IMR-90 (cell line): ENCODE results near the gene AMN. TPM values are rescaled to one million over a fixed set of nuclear protein-coding genes. Genes with fewer than 3 reads are reported as not detected.

ENCODE experiments used
- ATAC-seq: fragments of 200-7000 bp; cut with Tn5 transposase; 2 replicates; pipeline ENCODE4 v1.9.1; 2020; ENCODE audit warnings: low read depth, mild to moderate bottlenecking, moderate library complexity
- BruUV-seq: library from RNA; stranded (reverse); fragments of 400-500 nt; replicated peaks from 2 replicates; lab custom pipeline; 2021; lab: Mats Ljungman, UMichigan
- CTCF ChIA-PET: fragments of 300-600 bp; formaldehyde crosslinking; extraction: SDS; loops from one replicate; lab custom pipeline; 2021; ENCODE audit warnings: antibody characterized with exemption; lab: Yijun Ruan, JAX
- POLR2A ChIA-PET: fragments of 300-600 bp; sonication (Branson Sonifier 250); formaldehyde crosslinking; loops from one replicate; lab custom pipeline; 2022; ENCODE audit warnings: antibody characterized with exemption; ENCODE audit not compliant: unreplicated experiment; lab: Charles Lee
- DNase-seq: peaks from one replicate; pipeline ENCODE4 v3.0.0; 2013
- H2AFZ ChIP-seq: replicated peaks from 2 replicates; pipeline ENCODE3; 2013; ENCODE audit warnings: low read length, mild to moderate bottlenecking; ENCODE audit not compliant: poor library complexity
- H2AK5ac ChIP-seq: 2 replicates; pipeline ENCODE4 v1.6.1; 2013; ENCODE audit warnings: low read depth, low read length, inconsistent platforms
- H2AK9ac ChIP-seq: replicated peaks from 2 replicates; pipeline ENCODE3; 2013; ENCODE audit warnings: mild to moderate bottlenecking, low read depth, low read length, moderate library complexity; ENCODE audit not compliant: poor library complexity
- H2BK120ac ChIP-seq: 2 replicates; pipeline ENCODE4 v1.6.1; 2013; ENCODE audit warnings: low read depth, low read length, inconsistent platforms
- H2BK15ac ChIP-seq: 3 replicates; pipeline ENCODE4 v1.6.1; 2013; ENCODE audit warnings: low read depth, low read length, inconsistent platforms
- H2BK20ac ChIP-seq: 2 replicates; pipeline ENCODE4 v1.6.1; 2013; ENCODE audit warnings: low read depth, mild to moderate bottlenecking, inconsistent platforms, low read length, moderate library complexity
- H2BK5ac ChIP-seq: 2 replicates; pipeline ENCODE4 v1.6.1; 2013; ENCODE audit warnings: mild to moderate bottlenecking, low read depth, low read length, inconsistent platforms; ENCODE audit not compliant: poor library complexity, severe bottlenecking
- H3K14ac ChIP-seq: replicated peaks from 2 replicates; pipeline ENCODE4 v1.6.1; 2013; ENCODE audit warnings: low read depth, low read length, inconsistent platforms
- H3K18ac ChIP-seq: 2 replicates; pipeline ENCODE4 v1.6.1; 2013; ENCODE audit warnings: low read depth, low read length, control low read depth
- H3K23ac ChIP-seq: 2 replicates; pipeline ENCODE4 v1.6.1; 2013; ENCODE audit warnings: low read depth, low read length, inconsistent platforms
- H3K27ac ChIP-seq: 2 replicates; pipeline ENCODE4 v1.5.1; 2013; ENCODE audit warnings: mild to moderate bottlenecking, control low read depth, low read length; ENCODE audit not compliant: insufficient read depth
- H3K27me3 ChIP-seq: 2 replicates; pipeline ENCODE4 v1.6.1; 2013; ENCODE audit warnings: low read length; ENCODE audit not compliant: control insufficient read depth, insufficient read depth
- H3K36me3 ChIP-seq: 2 replicates; pipeline ENCODE4 v1.6.1; 2013; ENCODE audit warnings: low read length, mixed read lengths; ENCODE audit not compliant: control insufficient read depth, insufficient read depth
- H3K4ac ChIP-seq: 2 replicates; pipeline ENCODE4 v1.6.1; 2013; ENCODE audit warnings: low read depth, low read length, inconsistent platforms
- H3K4me1 ChIP-seq: 2 replicates; pipeline ENCODE4 v1.6.1; 2013; ENCODE audit warnings: low read length, mixed read lengths; ENCODE audit not compliant: control insufficient read depth, insufficient read depth
- H3K4me2 ChIP-seq: 2 replicates; pipeline ENCODE4 v1.6.1; 2013; ENCODE audit warnings: low read depth, mild to moderate bottlenecking, control low read depth, low read length, moderate library complexity
- H3K4me3 ChIP-seq: 2 replicates; pipeline ENCODE4 v1.5.1; 2013; ENCODE audit warnings: low read depth, mild to moderate bottlenecking, control low read depth, low read length, moderate library complexity; ENCODE audit not compliant: insufficient read depth
- H3K56ac ChIP-seq: 2 replicates; pipeline ENCODE4 v1.6.1; 2013; ENCODE audit warnings: low read length, inconsistent platforms; ENCODE audit not compliant: insufficient read depth; ENCODE audit errors: extremely low read depth
- H3K79me1 ChIP-seq, 2 experiments: 2 replicates each; pipeline ENCODE4 v1.6.1; 2013; ENCODE audit warnings: low read length in 2 of 2, inconsistent platforms in 1 of 2, low read depth in 1 of 2
- H3K9ac ChIP-seq: 2 replicates; pipeline ENCODE4 v1.6.1; 2013; ENCODE audit warnings: low read depth, low read length, control low read depth
- H3K9me1 ChIP-seq: 2 replicates; pipeline ENCODE4 v1.6.1; 2013; ENCODE audit warnings: low read length, inconsistent platforms; ENCODE audit not compliant: insufficient read depth
- H3K9me3 ChIP-seq: 2 replicates; pipeline ENCODE4 v1.6.1; 2013; ENCODE audit warnings: low read length; ENCODE audit not compliant: control insufficient read depth, insufficient read depth
- H4K20me1 ChIP-seq: 2 replicates; pipeline ENCODE4 v1.6.1; 2013; ENCODE audit warnings: low read length, inconsistent platforms; ENCODE audit not compliant: insufficient read depth
- H4K5ac ChIP-seq: 2 replicates; pipeline ENCODE4 v1.6.1; 2013; ENCODE audit warnings: mild to moderate bottlenecking, low read depth, low read length, control low read depth
- H4K8ac ChIP-seq, 2 experiments: 2 replicates each; pipeline ENCODE4 v1.6.1; 2013; ENCODE audit warnings: low read depth in 2 of 2, low read length in 2 of 2, control low read depth in 1 of 2, inconsistent platforms in 1 of 2
- H4K91ac ChIP-seq: 2 replicates; pipeline ENCODE4 v1.6.1; 2013; ENCODE audit warnings: low read depth, low read length, inconsistent platforms; ENCODE audit not compliant: insufficient read depth
- BHLHE40 ChIP-seq: fragments of 150-350 bp; IDR thresholded peaks from 2 replicates; pipeline ENCODE4 v1.6.1; 2016; ENCODE audit warnings: mild to moderate bottlenecking, low read depth, low read length
- CTCF ChIP-seq: conservative IDR thresholded peaks from 2 replicates; pipeline ENCODE4 v1.5.1; 2012; ENCODE audit warnings: mild to moderate bottlenecking, low read depth, low read length, improper control_type of control experiment
- FOS ChIP-seq: fragments of 150-350 bp; IDR thresholded peaks from 2 replicates; pipeline ENCODE4 v1.6.1; 2016; ENCODE audit warnings: low read depth, low read length
- MAFK ChIP-seq: IDR thresholded peaks from 2 replicates; pipeline ENCODE4 v1.6.1; 2012; ENCODE audit warnings: low read depth, low read length, improper control_type of control experiment
- MAZ ChIP-seq: IDR thresholded peaks from 2 replicates; pipeline ENCODE4 v1.6.1; 2012; ENCODE audit warnings: low read depth, mild to moderate bottlenecking, low read length, improper control_type of control experiment, moderate library complexity, borderline replicate concordance
- NFE2L2 ChIP-seq: fragments of 150-350 bp; IDR thresholded peaks from 2 replicates; pipeline ENCODE4 v1.6.1; 2016; ENCODE audit warnings: low read depth, mild to moderate bottlenecking, low read length
- RAD21 ChIP-seq: IDR thresholded peaks from 2 replicates; pipeline ENCODE4 v1.6.1; 2012; ENCODE audit warnings: low read length, improper control_type of control experiment
- RFX5 ChIP-seq: IDR thresholded peaks from 2 replicates; pipeline ENCODE4 v1.8.0; 2012; ENCODE audit warnings: low read depth, mild to moderate bottlenecking, low read length, moderate library complexity
- SMC3 ChIP-seq: fragments of 150-350 bp; IDR thresholded peaks from 2 replicates; pipeline ENCODE4 v1.6.1; 2016; ENCODE audit warnings: low read depth, mild to moderate bottlenecking, antibody characterized with exemption, low read length, moderate library complexity
- USF2 ChIP-seq: fragments of 150-350 bp; IDR thresholded peaks from 2 replicates; pipeline ENCODE4 v1.6.1; 2017; ENCODE audit warnings: mild to moderate bottlenecking, antibody characterized with exemption, low read length, low read depth
- WGBS, 2 experiments: methylation state at CpG; one replicate each; pipeline versions ENCODE4 v1.1.5 to v1.1.7; 2013; ENCODE audit warnings: missing lambda C conversion rate in 2 of 2; ENCODE audit not compliant: insufficient read length in 1 of 2; ENCODE audit errors: extremely low coverage in 2 of 2; 5-methylcytosine and 5-hydroxymethylcytosine counted together
- dilution Hi-C: fragments of 300-500 bp; cut with HindIII; formaldehyde crosslinking; loops from one replicate; pipeline ENCODE4 v1.14.3; 2018; ENCODE audit warnings: low sequenced_read_pairs; ENCODE audit not compliant: unreplicated experiment
- in situ Hi-C: fragments of 300-500 bp; cut with MboI; formaldehyde crosslinking; loops from 3 replicates; pipeline ENCODE4 v1.14.3; 2019; ENCODE audit warnings: low sequenced_read_pairs, inconsistent platforms, mixed read lengths
- intact Hi-C: fragments of 100-400 bp; cut with micrococcal nuclease; formaldehyde crosslinking; loops from 2 replicates; pipeline ENCODE4 v1.10.0; 2022
- polyA plus RNA-seq, 3 experiments: library from polyadenylated mRNA; depleted of rRNA; stranded (reverse); fragments of >200 nt; gene quantifications; 2 replicates each; pipeline ENCODE4 v1.2.3, GENCODE V29; 2012; ENCODE audit warnings: low replicate concordance in 1 of 3
- total RNA-seq: library from RNA; depleted of rRNA; stranded (reverse); fragments of >200 nt; gene quantifications from 2 replicates; pipeline ENCODE4 v1.2.3, GENCODE V29; 2012

Gene AMN
- total and polyA plus RNA-seq, 2 of the 4 experiments (the other 2 are of a cell fraction), result under 0.01 to 0.24 TPM

- no peak overlapping the region for H3K18ac ChIP-seq
- no peak overlapping the region for H2AFZ ChIP-seq
- no peak overlapping the region for H3K4ac ChIP-seq
- in situ Hi-C loops, result loop anchor here (10.0 kb wide), 1 partner anchor 113 kb away; no protein-coding TSS in a partner anchor
- H2AK9ac ChIP-seq, result no peak overlapping the region
- no peak overlapping the region for H4K91ac ChIP-seq
- H4K8ac ChIP-seq, result no peak overlapping the region
- DNase-seq, result no peak
- H3K9me1 ChIP-seq, result peaks cover 8% of the 10 kb centered on the region
- H4K20me1 ChIP-seq, result peaks cover 1% of the 10 kb centered on the region; the same call in 1 of the 2 replicates
- H3K27me3 ChIP-seq, result no peaks in the 10 kb centered on the region
- peaks cover 2% of the 10 kb centered on the region; the same call in 1 of the 2 replicates for H3K4me1 ChIP-seq
- H3K23ac ChIP-seq, result no peak overlapping the region
- H2BK120ac ChIP-seq, result no peak overlapping the region
- H2BK15ac ChIP-seq, result no peak overlapping the region
- intact Hi-C loops, result no loop called here
- no peak for TF ChIP-seq RAD21
- TF ChIP-seq MAZ, result no peak
- no peak for TF ChIP-seq MAFK
- TF ChIP-seq SMC3, result no peak
- TF ChIP-seq USF2, result no peak
- no peak for TF ChIP-seq BHLHE40
- no peak for TF ChIP-seq FOS
- no peak for TF ChIP-seq NFE2L2
- TF ChIP-seq CTCF, result no peak
- TF ChIP-seq RFX5, result no peak
- no peak overlapping the region for H2AK5ac ChIP-seq
- ChIA-PET CTCF (no interaction called here), POLR2A (no interaction called here)
- H3K56ac ChIP-seq, result no peak overlapping the region
- no peak overlapping the region for H3K9ac ChIP-seq
- H4K5ac ChIP-seq, result no peak overlapping the region
- H3K9me3 ChIP-seq, result no peaks in the 10 kb centered on the region
- H3K27ac ChIP-seq, result no peak overlapping the region
- no TSS peak for BruUV-seq
- H3K4me3 ChIP-seq, result no peak overlapping the region
- no peak overlapping the region for H2BK5ac ChIP-seq
- ATAC-seq, result no peak
- dilution Hi-C loops, result no loop called here
- peaks cover 0 to 8% of the 10 kb centered on the region in 2 experiments; a peak in 1 of 4 replicates for H3K79me1 ChIP-seq
- 94% methylated on average over 3 of the region's 6 CpGs; no CpG with 5 or more reads in 1 of the 2 experiments for WGBS, 2 experiments
- H3K36me3 ChIP-seq, result peaks cover 24% of the 10 kb centered on the region
- no peak overlapping the region for H3K14ac ChIP-seq
- H2BK20ac ChIP-seq, result no peak overlapping the region
- no peak overlapping the region for H3K4me2 ChIP-seq
These were observed 24.2 kb upstream of the AMN start for GRCh38 chr14:102898298-102898697.
